Vagina (tissue), 2 donors: ENCODE data around the gene CHD1.
A peak's percentile ranks its signal among the peaks of the same experiment; 100 is the strongest.

Experiments used
- CTCF ChIP-seq, 3 experiments: fragments of 450-650 bp in 2 of 3; fragments of 200-600 bp in 1 of 3; sonication (generic) in 1 of 3; IDR thresholded peaks; one replicate each; pipeline ENCODE4 v1.5.1; 2017 to 2019; ENCODE audit warnings: antibody characterized with exemption in 3 of 3, mild to moderate bottlenecking in 2 of 3, moderate library complexity in 2 of 3
- POLR2A ChIP-seq, 2 donors: fragments of 450-650 bp; IDR thresholded peaks; one replicate each; pipeline ENCODE4 v1.6.1; 2017; ENCODE audit warnings: antibody characterized with exemption in 2 of 2, mild to moderate bottlenecking in 2 of 2, moderate library complexity in 2 of 2

GRCh38 chr5:98827161-98827560, 101.6 kb downstream of the CHD1 start:
- TF ChIP-seq POLR2A (IDR thresholded peaks at IDR 0.05) (no peak), CTCF (IDR thresholded peaks at IDR 0.05) (peak; percentile 20 to 51 (median 39))
